Naive thymus-derived CD8-positive, alpha-beta T cell (primary cell): Measurements from ENCODE around the gene BAHD1. TPM values are rescaled to one million over a fixed set of nuclear protein-coding genes. Genes with fewer than 3 reads are reported as not detected.

Experiments
- ATAC-seq, 2 donors: fragments of 150-1000 bp; cut with Tn5 transposase in 1 of 2; sonication (Bioruptor Pico), chemical (Tn5 transposase) in 1 of 2; 1 replicate in 1 of 2; 2 replicates in 1 of 2; pipeline ENCODE4 v1.10.0; 2021; ENCODE audit warnings: mild to moderate bottlenecking in 2 of 2, moderate library complexity in 2 of 2
- POLR2A ChIA-PET: fragments of 350-600 bp; sonication (Branson Sonifier 250); formaldehyde crosslinking; loops from one replicate; lab custom pipeline; 2021; ENCODE audit warnings: antibody characterized with exemption; lab: Charles Lee
- DNase-seq, 10 donors: peaks; one replicate each; pipeline versions ENCODE4 v3.0.0 to v3.0.0-alpha.2; 2020 to 2022
- H3K27ac Mint-ChIP-seq, 10 donors: one replicate each; pipeline ENCODE4 v1.8.0; 2020 to 2022; ENCODE audit warnings: mild to moderate bottlenecking in 10 of 10, mixed read lengths in 10 of 10, moderate library complexity in 4 of 10, inconsistent platforms in 1 of 10
- H3K27me3 Mint-ChIP-seq, 5 donors: one replicate each; pipeline ENCODE4 v1.8.0; 2021 to 2022; ENCODE audit warnings: mixed read lengths in 5 of 5
- H3K36me3 Mint-ChIP-seq, 3 donors: one replicate each; pipeline ENCODE4 v1.8.0; 2020 to 2022; ENCODE audit warnings: mixed read lengths in 3 of 3, mild to moderate bottlenecking in 2 of 3, inconsistent platforms in 1 of 3
- H3K4me1 Mint-ChIP-seq, 4 donors: one replicate each; pipeline ENCODE4 v1.8.0; 2021 to 2022; ENCODE audit warnings: mixed read lengths in 4 of 4
- H3K4me3 Mint-ChIP-seq, 10 donors: one replicate each; pipeline ENCODE4 v1.8.0; 2020 to 2022; ENCODE audit warnings: mild to moderate bottlenecking in 10 of 10, mixed read lengths in 10 of 10, moderate library complexity in 6 of 10, inconsistent platforms in 1 of 10
- H3K9me3 Mint-ChIP-seq, 9 donors: one replicate each; pipeline ENCODE4 v1.8.0; 2020 to 2022; ENCODE audit warnings: mixed read lengths in 9 of 9, mild to moderate bottlenecking in 3 of 9, inconsistent platforms in 1 of 9, moderate library complexity in 1 of 9
- polyA plus RNA-seq, 3 donors: library from polyadenylated mRNA; unstranded; fragments of 300-500 nt; fragmentation: Illumina TruSeq; gene quantifications; one replicate each; pipeline ENCODE4 v1.2.3, GENCODE V29; 2021
- total RNA-seq, 8 experiments: library from RNA in 2 of 8; stranded (reverse) in 2 of 8; gene quantifications; one replicate each; pipeline ENCODE4 v1.2.3 and lab custom pipeline; 2021 to 2026

Gene BAHD1
- total and polyA plus RNA-seq, 5 experiments from 2014 or later, result 1.5 to 37.6 (median 3.3) TPM

GRCh38 chr15:40427188-40427587 lies 13.6 kb upstream of the BAHD1 start:
- ATAC-seq, result no peak
- peak overlapping the region in 1 of 10 donors; percentile 50 for H3K27ac Mint-ChIP-seq
- H3K4me3 Mint-ChIP-seq, result no peak overlapping the region
- POLR2A ChIA-PET, result no interaction called here
- peaks cover 0 to 9% (median 0%) of the 10 kb centered on the region in 4 donors for H3K4me1 Mint-ChIP-seq
- no peaks in the 10 kb centered on the region for H3K9me3 Mint-ChIP-seq
- H3K27me3 Mint-ChIP-seq, result no peaks in the 10 kb centered on the region
- DNase-seq, result peak in 1 of 10 donors; percentile 50
- H3K36me3 Mint-ChIP-seq, result peaks cover 0 to 12% (median 3%) of the 10 kb centered on the region in 3 donors

GRCh38 chr15:40428185-40428584 lies 12.6 kb upstream of the BAHD1 start:
- POLR2A ChIA-PET, result interaction anchor here (0.6 kb wide), 1 partner anchor 13 kb away, joined by 5 read pairs; no protein-coding TSS in a partner anchor
- peak overlapping the region in 1 of 10 donors; percentile 82 for H3K27ac Mint-ChIP-seq
- no peaks in the 10 kb centered on the region for H3K27me3 Mint-ChIP-seq

GRCh38 chr15:40429068-40429710 lies 11.6 kb upstream of the BAHD1 start:
- peaks cover 0 to 11% (median 3%) of the 10 kb centered on the region in 3 donors for H3K36me3 Mint-ChIP-seq
- no peak overlapping the region for H3K27ac Mint-ChIP-seq
- DNase-seq (peak in 1 of 10 donors; percentile 54), ATAC-seq (no peak)
- POLR2A ChIA-PET, result no interaction called here
- H3K9me3 Mint-ChIP-seq, result no peaks in the 10 kb centered on the region
- peaks cover 0 to 9% (median 0%) of the 10 kb centered on the region in 4 donors for H3K4me1 Mint-ChIP-seq
- no peak overlapping the region for H3K4me3 Mint-ChIP-seq
- no peaks in the 10 kb centered on the region for H3K27me3 Mint-ChIP-seq

More at GRCh38 chr15:40428185-40428584, 12.6 kb upstream of the BAHD1 start:
- H3K9me3 Mint-ChIP-seq, result no peaks in the 10 kb centered on the region
- peak in 1 of 10 donors; percentile 44 for DNase-seq
- no peak for ATAC-seq
- no peak overlapping the region for H3K4me3 Mint-ChIP-seq
- H3K4me1 Mint-ChIP-seq, result peaks cover 0 to 12% (median 0%) of the 10 kb centered on the region in 4 donors
- H3K36me3 Mint-ChIP-seq, result peaks cover 0 to 12% (median 3%) of the 10 kb centered on the region in 3 donors

DNA sequence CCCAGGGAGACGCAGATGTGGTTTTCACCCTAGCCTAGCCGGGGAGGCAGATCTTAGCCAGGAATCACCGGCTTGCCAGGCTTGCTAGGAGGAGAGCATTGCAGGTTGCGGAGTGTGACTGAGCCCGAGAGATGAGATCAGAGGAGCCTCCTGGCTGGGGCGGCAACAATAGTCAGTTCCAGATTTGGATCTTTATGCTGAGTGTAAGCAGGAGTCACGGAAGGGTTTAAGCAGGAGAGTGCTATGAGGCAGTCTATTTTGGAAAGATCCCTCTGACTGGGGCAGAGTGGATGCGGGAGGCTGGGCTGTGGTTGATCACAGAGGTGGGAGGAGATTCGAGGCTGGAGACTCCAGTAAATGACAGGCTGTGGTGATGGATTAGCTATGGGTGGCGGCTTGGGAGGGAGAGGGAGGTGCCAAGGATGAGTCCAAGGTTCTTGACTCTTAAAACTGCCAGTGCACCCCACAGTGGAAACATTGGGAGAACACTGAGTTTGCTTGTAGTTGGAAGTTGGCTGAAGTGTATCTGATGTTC lies 10.4 kb upstream of the BAHD1 start:
- peaks cover 0 to 8% (median 2%) of the 10 kb centered on the region in 3 donors for H3K36me3 Mint-ChIP-seq
- ATAC-seq, result no peak

GRCh38 chr15:40435023-40435709 lies 5.6 kb upstream of the BAHD1 start:
- peak overlapping the region in 3 of 10 donors; percentile 19 to 59 (median 38) for H3K27ac Mint-ChIP-seq
- DNase-seq (no peak), ATAC-seq (no peak)
- H3K9me3 Mint-ChIP-seq, result no peaks in the 10 kb centered on the region
- H3K36me3 Mint-ChIP-seq, result peaks cover 0 to 3% (median 0%) of the 10 kb centered on the region in 3 donors
- peak overlapping the region; percentile 59 to 88 (median 80) for H3K4me3 Mint-ChIP-seq
- H3K27me3 Mint-ChIP-seq, result peaks cover 7 to 36% (median 18%) of the 10 kb centered on the region in 5 donors
- H3K4me1 Mint-ChIP-seq, result peaks cover 29 to 41% (median 36%) of the 10 kb centered on the region in 4 donors
- POLR2A ChIA-PET, result interaction anchor here (0.7 to 1.9 kb wide), 4 partner anchors 18 to 68 kb away, joined by 3 to 6 read pairs (median 4); partner anchors contain the start of gene IVD

More for the DNA sequence above, 10.4 kb upstream of the BAHD1 start:
- Mint-ChIP-seq H3K9me3 (no peaks in the 10 kb centered on the region), H3K27ac (peak overlapping the region in 1 of 10 donors; percentile 59), H3K27me3 (no peaks in the 10 kb centered on the region), H3K4me3 (no peak overlapping the region), H3K4me1 (peaks cover 5 to 9% (median 7%) of the 10 kb centered on the region in 4 donors)
- POLR2A ChIA-PET, result no interaction called here
- DNase-seq, result no peak

DNA sequence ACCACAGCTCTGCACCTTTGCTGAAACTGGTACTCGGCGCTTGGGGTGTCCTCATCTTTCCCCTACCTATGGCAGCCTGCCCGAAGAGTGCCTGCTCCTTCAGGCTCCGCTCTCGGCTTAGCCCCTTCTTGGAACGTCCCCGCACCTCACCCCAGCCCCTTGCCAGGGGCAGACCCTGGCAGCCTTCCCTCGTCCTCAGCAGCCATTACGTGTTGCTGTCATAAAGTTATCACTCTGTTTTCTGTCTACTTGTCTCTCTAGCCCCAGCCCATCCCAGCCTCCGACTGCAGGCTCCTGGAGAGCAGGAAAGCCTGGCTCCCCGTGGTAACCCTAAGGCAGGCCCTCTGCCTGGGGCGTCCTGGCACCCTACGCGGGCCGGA lies 5.1 kb upstream of the BAHD1 start:
- peaks cover 27 to 42% (median 38%) of the 10 kb centered on the region in 4 donors for H3K4me1 Mint-ChIP-seq
- H3K36me3 Mint-ChIP-seq, result no peaks in the 10 kb centered on the region
- H3K27me3 Mint-ChIP-seq, result peaks cover 7 to 36% (median 18%) of the 10 kb centered on the region in 5 donors
- DNase-seq (no peak), ATAC-seq (peak; percentile 18 to 23)
- peak overlapping the region in 4 of 10 donors; percentile 19 to 59 (median 44) for H3K27ac Mint-ChIP-seq
- POLR2A ChIA-PET, result interaction anchor here (0.7 to 1.9 kb wide), 5 partner anchors 16 to 68 kb away, joined by 3 to 6 read pairs (median 3); partner anchors contain the start of gene IVD
- no peaks in the 10 kb centered on the region for H3K9me3 Mint-ChIP-seq
- H3K4me3 Mint-ChIP-seq, result peak overlapping the region; percentile 59 to 88 (median 80)

GRCh38 chr15:40436116-40436891 lies 4.4 kb upstream of the BAHD1 start:
- H3K4me1 Mint-ChIP-seq, result peaks cover 27 to 42% (median 38%) of the 10 kb centered on the region in 4 donors
- POLR2A ChIA-PET, result interaction anchor here (0.7 to 1.1 kb wide), 3 partner anchors 17 to 69 kb away, joined by 3 to 6 read pairs (median 3); no protein-coding TSS in a partner anchor
- no peaks in the 10 kb centered on the region for H3K36me3 Mint-ChIP-seq
- ATAC-seq (no peak), DNase-seq (peak in 3 of 10 donors; percentile 17 to 23 (median 19))
- peak overlapping the region; percentile 59 to 84 (median 75) for H3K4me3 Mint-ChIP-seq
- peaks cover 7 to 36% (median 18%) of the 10 kb centered on the region in 5 donors for H3K27me3 Mint-ChIP-seq
- peak overlapping the region in 2 of 10 donors; percentile 51 to 65 for H3K27ac Mint-ChIP-seq
- H3K9me3 Mint-ChIP-seq, result no peaks in the 10 kb centered on the region

DNA sequence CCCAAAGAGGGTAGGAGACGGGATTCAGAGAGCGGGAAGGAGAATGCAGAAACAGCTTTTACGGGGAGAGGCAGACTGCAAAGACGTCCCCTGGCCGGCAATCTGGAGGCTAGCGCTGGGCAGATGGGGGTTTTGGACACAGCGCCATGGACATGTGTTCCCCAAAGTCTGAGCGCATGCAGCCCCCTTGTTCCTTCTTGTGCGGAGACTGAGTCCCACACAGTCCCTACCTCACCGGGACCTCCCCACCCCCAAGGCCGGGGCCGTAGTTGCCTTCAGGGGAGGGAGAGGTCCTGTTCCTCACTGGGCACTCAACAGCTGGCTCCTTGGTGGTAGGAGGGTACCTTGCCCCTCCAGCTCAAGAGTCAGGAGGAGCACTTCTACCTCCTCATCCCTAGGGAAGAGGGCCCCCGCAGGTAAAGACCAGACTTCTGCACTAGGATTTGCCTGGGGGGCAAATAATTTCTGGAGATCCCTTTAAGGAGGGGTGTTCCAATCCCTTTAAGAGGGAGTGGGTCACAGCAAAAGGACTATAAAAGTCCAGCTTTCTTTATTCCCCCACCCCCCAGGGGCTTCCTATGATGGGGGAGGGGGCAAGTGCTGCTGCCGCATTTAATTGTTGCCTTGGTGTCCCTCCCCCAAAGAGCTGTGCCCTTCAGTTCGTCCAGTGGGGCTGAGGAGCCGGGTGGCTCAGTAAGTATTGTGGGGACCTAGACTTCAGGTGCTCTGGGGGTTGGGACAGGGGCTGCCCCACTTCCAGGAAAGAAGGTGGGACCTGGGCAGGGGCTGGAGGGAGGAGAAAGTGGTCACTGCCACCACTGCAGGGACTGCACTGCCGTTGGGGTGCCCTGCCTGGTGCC lies 3.6 kb upstream of the BAHD1 start:
- POLR2A ChIA-PET, result interaction anchor here (1.6 kb wide), 1 partner anchor 31 kb away, joined by 6 read pairs; the partner anchor contains the start of gene IVD
- Mint-ChIP-seq H3K36me3 (no peaks in the 10 kb centered on the region), H3K27me3 (peaks cover 7 to 36% (median 18%) of the 10 kb centered on the region in 5 donors), H3K27ac (peak overlapping the region in 2 of 10 donors; percentile 40 to 51), H3K4me1 (peaks cover 27 to 42% (median 38%) of the 10 kb centered on the region in 4 donors), H3K9me3 (no peaks in the 10 kb centered on the region), H3K4me3 (peak overlapping the region in 9 of 10 donors; percentile 54 to 84 (median 66))
- DNase-seq, result peak in 2 of 10 donors; percentile 6 to 8
- no peak for ATAC-seq

- ATAC-seq (no peak), DNase-seq (peak in 1 of 10 donors; percentile 6)
- Mint-ChIP-seq H3K9me3 (no peaks in the 10 kb centered on the region), H3K4me3 (peak overlapping the region in 9 of 10 donors; percentile 5 to 59 (median 45)), H3K27ac (no peak overlapping the region), H3K4me1 (peaks cover 31 to 50% (median 46%) of the 10 kb centered on the region in 4 donors), H3K36me3 (no peaks in the 10 kb centered on the region), H3K27me3 (peaks cover 7 to 36% (median 18%) of the 10 kb centered on the region in 5 donors)
- POLR2A ChIA-PET, result interaction anchor here (1.6 kb wide), 1 partner anchor 32 kb away, joined by 6 read pairs; the partner anchor contains the start of gene IVD
Measured at GRCh38 chr15:40437752-40438687, 2.7 kb upstream of the BAHD1 start.

DNA sequence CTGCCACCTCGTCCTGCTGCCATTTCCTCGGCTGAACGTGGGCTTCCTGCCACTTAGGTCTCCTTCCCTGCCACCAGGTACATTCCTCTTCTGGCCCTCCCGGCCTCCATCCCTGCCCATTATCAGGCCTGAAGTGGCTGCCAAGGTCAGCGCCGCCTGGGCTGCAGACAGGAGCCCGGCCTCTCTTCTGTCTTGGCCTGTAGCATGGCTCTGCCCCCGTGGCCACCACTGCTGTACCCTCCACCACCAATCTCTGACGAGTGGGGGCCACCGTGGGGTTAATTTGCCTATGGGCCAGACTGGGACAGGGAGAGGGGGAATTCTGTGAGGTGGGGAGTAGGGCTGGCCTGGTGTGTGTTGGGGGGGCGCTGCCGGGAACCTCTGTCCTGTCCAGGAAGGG lies 2.0 kb upstream of the BAHD1 start:
- ATAC-seq (no peak), DNase-seq (peak in 1 of 10 donors; percentile 12)
- Mint-ChIP-seq H3K27ac (no peak overlapping the region), H3K9me3 (no peaks in the 10 kb centered on the region), H3K27me3 (peaks cover 7 to 36% (median 18%) of the 10 kb centered on the region in 5 donors), H3K36me3 (no peaks in the 10 kb centered on the region), H3K4me3 (peak overlapping the region in 4 of 10 donors; percentile 22 to 57 (median 30)), H3K4me1 (peaks cover 36 to 57% (median 53%) of the 10 kb centered on the region in 4 donors)
- POLR2A ChIA-PET, result interaction anchor here (1.9 to 6.9 kb wide), 2 partner anchors 14 to 31 kb away, joined by 5 to 92 read pairs; no protein-coding TSS in a partner anchor
